CD4-positive, alpha-beta T cell treated with Interleukin-21 for 1 hour (primary cell): ENCODE data around the gene SCARB1.

Source experiments
- DNase-seq: peaks from one replicate; pipeline ENCODE4 v3.0.0-alpha.2; 2020

SCARB1 gene

DNA sequence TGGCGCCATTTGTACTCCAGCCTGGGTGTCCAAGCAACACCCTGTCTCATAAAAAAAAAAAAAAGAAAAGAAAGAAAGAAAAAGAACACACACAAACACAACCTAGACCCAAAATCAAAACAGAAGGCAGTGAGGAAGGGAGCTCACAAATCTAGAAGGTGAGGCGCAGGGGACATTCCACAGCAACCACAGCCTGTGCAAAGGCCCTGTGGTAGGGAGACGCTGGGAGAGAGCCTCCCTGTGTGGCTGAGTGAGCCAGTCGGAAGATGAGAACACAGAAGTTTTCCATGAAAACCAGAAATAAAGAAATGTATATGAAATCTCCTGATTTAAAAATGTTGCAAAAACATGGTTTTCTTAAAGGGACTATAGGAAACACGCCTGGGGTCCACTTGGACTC, 44.6 kb downstream of the SCARB1 start:
- no peak for DNase-seq

DNA sequence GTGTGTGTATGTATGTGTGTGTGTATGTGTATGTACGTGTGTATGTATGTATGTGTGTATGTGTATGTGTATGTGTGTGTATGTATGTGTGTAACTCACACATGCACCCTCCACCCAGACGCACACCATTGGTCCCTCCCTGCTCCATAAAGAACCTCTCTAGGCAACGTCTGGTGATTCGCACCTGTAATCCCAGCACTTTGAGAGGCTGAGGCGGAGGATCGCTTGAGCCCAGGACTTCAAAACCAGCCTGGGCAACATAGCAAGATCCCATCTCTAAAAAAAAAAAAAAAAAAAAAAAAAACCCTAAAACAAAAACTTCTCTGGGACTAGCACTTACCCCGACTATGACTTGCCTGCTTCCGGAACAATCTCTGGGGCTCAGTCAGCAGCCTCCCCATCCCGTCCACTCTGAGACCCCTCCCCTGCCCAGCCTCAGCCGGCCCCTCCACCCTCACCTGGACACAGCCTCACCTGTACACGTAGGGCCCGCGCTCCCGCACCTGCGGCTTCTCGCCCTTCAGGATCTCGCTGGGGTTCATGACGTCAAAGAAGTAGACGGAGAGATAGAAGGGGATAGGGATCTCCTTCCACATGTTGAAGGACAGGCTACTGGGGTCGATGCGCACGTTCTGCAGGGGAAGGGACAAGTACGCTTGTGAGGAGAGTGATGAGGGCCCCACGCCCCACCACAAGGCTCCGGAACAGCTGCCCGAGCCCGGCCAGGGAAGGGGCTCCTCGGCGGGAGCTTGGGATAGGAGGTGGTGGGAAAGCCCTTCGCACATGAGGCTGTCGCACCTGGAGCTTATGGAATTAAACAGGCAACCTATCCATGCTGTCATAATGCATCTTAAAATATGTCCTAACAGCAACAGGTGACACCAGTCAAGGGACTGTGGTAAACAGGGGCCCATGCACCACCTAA, 46.3 kb downstream of the SCARB1 start:
- DNase-seq, result no peak

- DNase-seq, result no peak
Measured at GRCh38 chr12:124816295-124816854, 47.3 kb downstream of the SCARB1 start.

- no peak for DNase-seq
Measured at GRCh38 chr12:124814741-124815613, 48.7 kb downstream of the SCARB1 start.

- DNase-seq, result no peak
Measured at GRCh38 chr12:124813782-124814181, 49.9 kb downstream of the SCARB1 start.

DNA sequence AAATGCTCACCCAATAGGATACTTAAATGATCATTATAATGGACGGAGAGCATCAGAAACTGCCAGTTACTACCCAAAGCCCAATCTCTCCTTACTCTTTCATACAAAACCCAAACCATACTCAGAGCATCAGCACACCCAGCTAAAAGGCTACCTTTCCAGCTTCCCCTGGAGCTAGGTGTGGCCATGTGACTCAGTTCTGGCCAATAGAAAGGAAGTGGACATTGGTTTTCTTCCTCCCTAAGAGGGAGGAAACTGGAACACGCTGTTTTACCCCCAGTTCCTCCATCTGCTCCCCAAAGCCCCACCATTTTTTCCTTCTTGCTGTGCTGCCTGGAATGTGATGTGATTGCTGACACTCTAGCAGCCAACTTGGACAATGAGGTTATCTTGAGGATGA, 50.7 kb downstream of the SCARB1 start:
- no peak for DNase-seq

DNA sequence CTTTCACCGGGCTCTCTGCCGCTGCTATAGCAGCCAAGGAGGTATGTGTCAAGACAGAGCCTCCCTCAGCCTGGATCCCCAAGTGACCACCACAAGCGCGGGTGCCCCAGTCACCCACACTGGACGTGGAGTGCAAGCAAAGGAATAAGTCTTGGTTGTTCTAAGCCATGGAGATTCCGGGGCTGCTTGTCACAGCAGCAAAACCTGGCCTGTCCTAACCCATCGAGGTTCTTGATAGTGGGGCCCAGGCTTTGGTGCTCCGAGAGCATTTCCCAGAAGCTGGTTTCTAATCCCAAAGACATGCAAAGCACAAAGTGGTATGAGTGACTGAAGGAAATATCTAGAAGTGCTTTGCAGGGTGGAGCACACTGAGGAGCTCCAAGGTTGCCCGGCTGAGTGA, 51.3 kb downstream of the SCARB1 start:
- DNase-seq, result no peak

- DNase-seq, result no peak
Measured at GRCh38 chr12:124811633-124812032, 52.0 kb downstream of the SCARB1 start.

DNA sequence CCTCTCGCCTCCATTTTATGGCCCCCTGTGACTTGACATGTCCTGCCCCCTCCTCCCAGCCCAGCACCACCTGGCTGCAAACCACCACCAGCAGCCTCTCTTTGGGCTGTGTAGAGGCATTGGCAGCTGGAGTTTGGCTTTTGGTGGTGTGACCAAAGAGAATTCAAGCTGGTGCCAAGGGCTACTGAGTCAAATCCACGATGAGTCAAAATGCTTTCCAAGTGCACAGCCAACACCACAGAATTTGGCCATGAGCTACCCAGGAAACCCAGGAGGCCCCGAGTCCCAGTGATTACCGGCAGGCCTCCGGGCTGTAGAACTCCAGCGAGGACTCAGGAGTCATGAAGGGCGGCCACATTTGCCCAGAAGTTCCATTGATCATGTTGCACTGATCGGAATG, 53.8 kb downstream of the SCARB1 start:
- DNase-seq, result no peak

- DNase-seq, result no peak
Measured at GRCh38 chr12:124809391-124809790, 54.3 kb downstream of the SCARB1 start.

DNA sequence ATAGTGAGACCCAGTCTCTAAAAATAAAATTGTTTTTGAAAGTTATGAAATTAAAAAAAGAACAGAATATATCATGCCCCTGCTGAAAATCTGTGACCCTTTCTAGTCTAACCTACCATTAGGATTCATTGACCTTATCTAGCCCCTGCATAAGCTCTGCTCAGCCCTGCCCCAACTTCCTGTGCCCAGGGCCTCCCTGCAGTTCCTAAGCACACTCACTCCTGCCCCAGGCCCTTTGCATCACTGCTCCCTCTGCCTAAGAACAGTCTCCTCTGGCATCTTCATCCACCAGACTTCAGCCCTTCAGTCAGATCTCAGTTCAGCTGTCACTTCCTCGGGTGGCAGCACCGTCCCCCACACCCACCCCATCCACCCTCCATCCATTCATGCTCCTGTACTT, 55.4 kb downstream of the SCARB1 start:
- no peak for DNase-seq

DNA sequence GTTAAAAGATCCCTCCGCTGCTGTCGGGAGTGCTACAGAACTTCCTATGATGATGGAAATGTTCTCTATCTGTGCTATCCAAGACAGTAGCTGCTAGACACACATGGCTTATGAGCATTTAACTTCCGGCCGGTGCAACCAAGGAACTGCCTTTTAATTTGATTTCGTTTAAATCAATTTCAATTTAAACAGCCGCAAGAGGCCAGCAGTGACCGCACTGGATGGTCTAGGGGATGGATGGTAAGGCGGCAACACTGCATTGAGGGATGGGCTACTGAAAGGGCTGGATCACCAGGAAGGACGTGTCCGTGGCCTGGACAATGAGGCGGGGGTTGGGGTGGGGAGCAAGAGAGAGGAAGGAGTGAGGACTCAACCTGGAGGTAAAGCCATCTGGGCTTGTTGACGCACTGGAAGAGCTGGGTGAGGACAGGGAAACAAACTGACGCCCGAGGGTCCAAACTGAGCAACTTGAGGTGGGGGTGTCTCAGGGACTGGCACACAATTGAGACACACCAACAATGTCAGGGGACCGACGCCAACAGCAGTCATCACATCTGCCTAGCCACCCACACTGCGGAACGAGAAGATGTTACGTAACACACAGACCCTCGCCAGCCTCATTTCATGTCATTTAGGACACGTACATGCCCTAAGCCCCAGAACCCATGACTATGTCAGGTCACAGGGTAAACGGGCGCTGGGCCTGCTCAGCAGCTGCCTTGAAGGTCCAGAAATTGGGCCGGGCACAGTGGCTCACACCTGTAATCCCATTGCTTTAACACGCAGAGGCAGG, 57.6 kb downstream of the SCARB1 start:
- DNase-seq, result no peak

GRCh38 chr12:124805050-124805449, 58.6 kb downstream of the SCARB1 start:
- DNase-seq, result no peak

GRCh38 chr12:124804011-124804621, 59.5 kb downstream of the SCARB1 start:
- DNase-seq, result no peak

GRCh38 chr12:124802361-124802760, 61.3 kb downstream of the SCARB1 start:
- no peak for DNase-seq

GRCh38 chr12:124800506-124800905, 63.2 kb downstream of the SCARB1 start:
- DNase-seq, result no peak

GRCh38 chr12:124797321-124797720, 66.3 kb downstream of the SCARB1 start:
- DNase-seq, result no peak

- no peak for DNase-seq
Measured at GRCh38 chr12:124796303-124796960, 67.2 kb downstream of the SCARB1 start.

DNA sequence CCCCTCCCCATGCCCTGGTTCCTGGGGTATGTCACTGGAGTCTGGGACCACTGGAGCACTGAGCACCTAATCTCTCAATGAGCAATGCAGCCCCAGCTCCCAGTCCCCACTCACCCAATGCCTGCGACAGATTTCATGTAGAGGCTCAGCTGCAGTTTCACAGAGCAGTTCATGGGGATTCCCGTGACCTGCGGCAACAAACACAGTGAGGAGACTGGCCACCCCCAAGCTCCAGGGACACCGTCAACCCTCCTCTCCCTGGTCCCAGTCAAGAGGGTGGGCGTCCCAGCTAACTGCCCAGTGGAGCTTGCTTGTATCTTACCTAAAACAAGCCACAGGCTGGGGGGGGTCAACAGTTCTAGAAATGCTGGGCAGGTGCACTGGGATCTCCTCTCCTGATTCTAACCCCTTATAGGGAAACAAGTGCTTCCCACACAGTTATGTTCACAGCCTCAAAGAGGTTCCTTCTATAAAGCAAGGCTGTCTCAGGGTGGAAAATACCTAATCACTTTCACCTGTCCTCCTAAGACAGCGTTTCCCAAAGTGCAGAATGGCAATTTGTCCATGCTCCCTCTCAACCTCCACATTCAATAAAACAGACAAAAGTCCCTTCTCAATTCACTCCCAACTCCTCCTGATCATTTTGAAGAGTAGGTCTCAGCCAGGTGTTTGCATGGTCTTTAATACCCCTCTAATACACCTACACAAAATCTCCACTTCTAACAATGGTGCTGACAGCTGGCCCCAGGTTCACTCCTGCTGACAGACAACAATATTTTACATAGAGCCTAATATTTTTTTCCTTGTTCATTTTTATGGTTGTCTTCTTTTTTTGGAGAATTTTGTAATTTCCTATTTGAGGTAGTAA, 68.3 kb downstream of the SCARB1 start:
- no peak for DNase-seq

- DNase-seq, result no peak
Measured at GRCh38 chr12:124792961-124793441, 70.7 kb downstream of the SCARB1 start.
